Stimulated activated CD8-positive, alpha-beta memory T cell treated with anti-CD3 and anti-CD28 coated beads, Interleukin-4, amount 100 ng/mL, for 1 hour (primary cell): ENCODE measurements around the gene CTBP2.
"Not testable (repeated sequence)": the region's sequence is repeated elsewhere in the genome, so short reads cannot be mapped to it uniquely, and the experiment has no call there.

Source experiments
- DNase-seq, 2 donors: peaks; one replicate each; pipeline ENCODE4 v3.0.0-alpha.2; 2020; ENCODE audit warnings: low read depth in 2 of 2, low spot score in 1 of 2

The CTBP2 gene

DNA sequence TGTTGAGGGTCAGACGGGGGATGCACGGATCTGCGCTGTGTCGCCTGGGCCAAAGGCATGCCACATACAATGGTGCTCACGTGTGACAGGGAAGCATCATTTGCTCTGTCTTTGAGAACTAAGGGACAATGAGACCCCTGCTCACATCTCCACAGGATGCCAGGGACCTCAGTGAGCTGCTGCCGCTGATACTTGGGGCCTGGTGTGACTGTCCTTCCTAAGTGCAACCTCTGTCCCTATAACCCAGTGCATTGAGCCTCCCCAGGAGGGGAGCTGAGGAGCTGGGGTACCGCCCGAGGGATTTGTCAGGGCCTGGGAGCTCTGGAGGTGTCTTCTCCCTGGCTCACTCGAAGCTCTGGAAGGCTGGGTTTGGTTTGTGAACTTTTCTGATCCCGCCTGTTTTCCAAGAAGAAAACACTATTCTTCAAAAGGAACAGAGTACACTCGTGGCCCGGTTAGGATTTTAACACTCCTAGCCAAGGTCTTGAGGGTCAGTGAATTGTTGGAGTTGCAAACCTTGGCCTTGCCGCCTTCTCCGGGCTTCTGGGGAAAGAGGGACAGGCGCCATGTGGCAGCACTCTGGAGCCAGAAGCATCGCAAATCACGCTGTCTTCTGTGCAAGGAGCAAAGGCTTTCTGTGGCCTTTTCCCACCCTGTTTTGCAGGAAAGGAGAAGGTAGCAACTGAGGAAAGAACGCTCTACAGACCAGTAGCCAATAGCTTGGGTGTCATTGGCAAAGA lies 26.2 kb upstream of the CTBP2 start:
- no peak for DNase-seq

DNA sequence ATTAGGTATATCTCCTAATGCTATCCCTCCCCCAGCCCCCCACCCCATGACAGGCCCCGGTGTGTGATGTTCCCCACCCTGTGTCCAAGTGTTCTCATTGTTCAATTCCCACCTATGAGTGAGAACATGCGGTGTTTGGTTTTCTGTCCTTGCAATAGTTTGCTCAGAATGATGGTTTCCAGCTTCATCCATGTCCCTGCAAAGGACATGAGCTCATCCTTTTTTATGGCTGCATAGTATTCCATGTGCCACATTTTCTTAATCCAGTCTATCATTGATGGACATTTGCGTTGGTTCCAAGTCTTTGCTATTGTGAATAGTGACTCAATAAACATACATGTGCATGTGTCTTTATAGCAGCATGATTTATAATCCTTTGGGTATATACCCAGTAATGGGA lies 18.7 kb upstream of the CTBP2 start:
- not testable (repeated sequence) for DNase-seq

DNA sequence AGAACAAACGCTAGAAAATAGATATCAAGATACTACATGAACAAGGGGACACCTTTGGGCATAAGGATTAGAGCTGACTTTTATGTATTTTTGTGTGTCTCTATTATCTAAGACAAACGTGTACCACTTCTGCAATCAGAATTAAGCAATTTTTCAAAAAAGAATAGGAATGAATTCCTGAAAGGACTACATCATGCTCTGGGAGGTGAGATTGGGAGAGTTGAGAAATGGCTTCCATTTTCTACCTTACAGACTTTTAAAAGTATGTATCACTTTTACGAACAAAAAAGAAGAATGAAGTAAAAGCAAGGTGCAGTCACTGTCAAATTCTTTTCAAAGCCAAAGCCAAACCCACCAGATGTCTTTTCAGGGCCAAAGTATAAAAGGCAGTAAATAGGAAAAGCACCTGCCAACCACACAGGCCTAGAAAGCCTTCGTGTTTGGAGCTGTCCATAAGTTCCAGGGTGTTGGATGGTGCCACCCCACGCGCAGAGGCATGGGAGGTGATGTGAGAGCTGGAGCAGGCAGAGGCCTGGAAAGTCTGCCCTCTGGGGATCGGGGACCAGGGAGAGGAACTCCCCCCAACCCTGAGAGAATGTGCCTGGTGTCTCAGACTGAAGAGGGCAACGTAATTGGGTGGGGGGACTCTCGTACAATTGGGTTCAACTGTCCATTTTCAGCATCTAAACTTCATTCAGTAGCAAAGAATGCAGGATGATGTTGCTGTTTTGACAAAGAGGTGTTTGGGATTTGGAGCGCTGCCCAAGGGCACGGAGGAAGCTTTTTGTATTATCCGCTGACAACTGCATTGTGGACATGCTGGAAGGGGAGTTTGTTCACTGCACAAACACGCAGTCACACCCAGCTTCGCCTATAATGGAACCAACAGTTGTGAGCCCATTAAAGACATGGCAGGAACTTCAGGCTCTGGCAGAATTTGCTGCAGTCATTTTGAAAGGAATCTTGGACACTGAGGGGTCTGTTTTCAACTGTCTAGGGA lies 17.6 kb upstream of the CTBP2 start:
- DNase-seq: no peak

DNA sequence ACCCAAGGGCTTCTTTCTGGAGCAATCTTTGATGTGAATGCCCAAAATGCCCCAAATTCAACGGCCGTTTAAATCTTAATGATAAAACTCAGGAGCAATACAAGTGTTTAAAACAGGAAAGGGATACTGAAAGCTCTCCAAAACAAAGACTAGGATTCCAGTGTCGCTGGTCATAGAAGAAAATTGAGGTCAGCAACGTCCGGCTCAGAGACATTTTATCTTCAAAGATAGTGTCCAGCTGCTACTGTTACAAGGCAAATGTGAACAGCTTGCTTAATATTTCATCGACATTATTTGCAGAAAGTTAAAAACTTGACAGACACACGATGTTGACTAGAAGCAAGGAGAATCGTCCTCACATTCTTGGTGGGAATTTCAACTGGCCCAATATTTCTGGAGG lies 15.4 kb upstream of the CTBP2 start:
- DNase-seq: no peak

DNA sequence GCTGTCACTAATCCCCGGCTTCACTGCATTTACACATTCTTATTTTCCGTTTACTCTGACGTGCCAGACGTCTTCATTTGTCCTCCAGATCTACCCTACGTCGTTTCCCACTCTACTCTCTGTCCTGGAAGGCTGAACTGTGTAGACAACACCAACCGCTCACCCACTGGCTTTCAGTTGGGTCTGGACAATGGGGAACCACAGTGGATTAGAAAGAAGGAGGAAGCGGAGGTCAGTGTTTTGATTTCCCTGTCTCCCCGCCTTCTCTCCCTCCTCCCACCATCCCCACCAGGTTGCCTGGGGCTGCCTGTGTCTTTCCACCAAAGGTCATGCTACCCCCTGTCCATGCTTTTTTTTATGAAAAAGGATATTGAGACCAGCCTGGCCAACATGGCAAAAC lies 14.0 kb upstream of the CTBP2 start:
- no peak for DNase-seq

DNA sequence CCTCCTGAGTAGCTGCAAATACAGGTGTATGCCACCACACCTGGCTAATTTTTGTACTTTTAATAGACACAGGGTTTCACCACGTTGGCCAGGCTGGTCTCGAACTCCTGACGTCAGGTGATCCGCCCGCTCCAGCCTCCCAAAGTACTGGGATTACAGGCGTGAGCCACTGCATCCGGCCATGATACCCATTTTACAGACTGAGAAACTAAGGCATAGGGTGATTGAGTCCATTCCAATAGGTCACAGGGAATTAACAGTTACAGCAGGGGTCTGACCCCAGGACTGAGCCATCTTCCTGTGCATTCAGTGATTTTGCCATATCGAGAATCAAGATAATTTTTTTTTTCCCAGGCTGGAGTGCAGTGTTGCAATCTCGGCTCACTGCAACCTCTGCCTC lies 12.3 kb upstream of the CTBP2 start:
- no peak for DNase-seq

DNA sequence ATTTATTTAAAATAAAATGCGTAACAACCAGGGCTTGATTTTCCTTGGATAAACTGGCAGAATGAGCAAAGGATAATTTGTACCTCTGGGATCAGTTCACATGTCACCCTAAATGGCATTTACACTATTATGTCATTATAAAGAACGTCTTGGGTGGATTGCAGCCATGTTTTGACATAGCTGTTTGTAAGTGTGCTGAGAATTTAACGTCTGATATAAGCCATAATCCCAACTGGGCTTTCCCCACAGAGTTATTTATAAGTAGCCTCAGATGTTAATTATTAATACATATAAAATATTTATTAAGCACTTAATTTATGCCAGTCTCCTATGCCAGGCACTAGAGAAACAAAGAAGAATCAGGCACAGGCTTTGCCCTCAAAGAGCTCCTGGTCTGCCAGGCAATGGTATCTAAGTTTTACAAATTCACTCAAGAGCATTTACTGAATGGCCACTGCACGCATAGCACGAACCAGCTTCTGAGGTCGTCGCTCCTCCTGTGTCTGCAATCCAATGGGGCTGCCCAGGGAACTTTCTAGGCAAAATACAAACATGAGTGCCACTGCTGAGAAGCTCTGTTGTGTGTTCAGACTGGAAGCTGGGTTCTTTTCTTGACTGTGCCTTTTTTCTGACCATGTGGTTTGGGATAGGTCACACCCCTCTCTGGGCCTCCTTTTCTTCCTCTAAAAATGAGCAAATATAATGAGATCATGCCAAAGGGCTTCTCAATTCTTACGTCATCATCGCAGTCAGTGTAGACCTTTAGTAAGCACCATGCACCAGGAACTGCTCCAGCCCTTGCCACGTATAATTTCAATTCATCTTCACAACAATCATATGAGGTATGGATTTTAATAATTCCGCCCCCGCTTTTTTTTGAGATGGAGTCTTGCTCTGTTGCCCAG lies 11.3 kb upstream of the CTBP2 start:
- no peak for DNase-seq

DNA sequence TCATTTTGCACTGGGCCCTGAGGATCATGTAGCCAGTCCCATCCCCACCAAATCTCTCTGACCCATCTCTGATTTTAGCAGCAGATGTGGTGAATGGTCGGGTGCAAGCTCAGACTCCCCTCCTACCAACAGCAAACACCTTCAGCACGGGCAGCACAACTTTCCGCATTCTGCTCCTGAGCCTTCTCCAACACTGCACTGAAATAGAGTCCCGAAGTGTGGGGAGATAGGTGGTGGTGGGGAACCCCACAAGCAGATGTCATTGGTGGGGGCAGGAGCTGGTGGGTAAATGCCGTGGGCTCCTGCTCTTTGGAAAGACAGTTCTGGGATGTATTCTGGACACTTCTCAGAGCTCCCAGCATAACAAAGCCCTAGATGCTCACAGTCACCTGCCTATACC lies 9.6 kb upstream of the CTBP2 start:
- DNase-seq: no peak

DNA sequence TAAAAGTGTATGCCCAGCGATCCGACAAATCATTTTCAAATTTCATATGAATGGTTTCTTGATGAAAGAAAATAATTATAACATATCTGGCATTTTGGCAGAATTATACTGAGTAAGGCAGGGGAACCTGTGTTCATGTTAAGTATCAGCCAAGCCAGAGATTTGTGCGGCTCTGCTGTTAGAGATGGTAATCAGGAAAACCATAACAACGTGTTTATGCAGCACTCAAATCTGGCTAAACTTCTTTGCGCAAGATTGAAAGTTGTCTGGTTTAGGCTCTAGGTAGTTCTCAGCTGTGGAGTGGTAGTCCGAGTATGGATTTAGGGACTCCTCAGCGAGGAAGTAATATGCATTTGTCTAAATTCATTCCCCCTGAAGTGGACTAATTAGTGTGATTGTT lies 8.9 kb upstream of the CTBP2 start:
- no peak for DNase-seq

DNA sequence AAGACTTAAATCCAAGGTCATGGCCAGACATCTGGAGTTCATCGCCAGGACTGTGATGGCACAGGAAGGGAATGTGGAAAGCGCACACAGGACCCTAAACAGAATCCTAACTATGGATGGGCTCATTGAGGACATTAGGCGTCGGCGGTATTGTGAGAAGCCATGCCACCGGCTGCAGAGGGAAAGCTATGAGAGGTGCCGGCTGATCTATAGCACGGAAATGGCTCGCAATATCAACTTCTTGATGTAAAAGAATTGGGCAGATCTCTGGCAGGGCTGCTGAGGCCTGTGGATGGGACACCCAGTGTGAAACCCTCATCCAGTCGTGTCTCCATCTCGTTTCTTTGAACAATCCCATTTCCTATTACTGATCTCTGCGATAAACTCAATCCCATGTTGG lies 6.3 kb upstream of the CTBP2 start:
- DNase-seq: no peak

DNA sequence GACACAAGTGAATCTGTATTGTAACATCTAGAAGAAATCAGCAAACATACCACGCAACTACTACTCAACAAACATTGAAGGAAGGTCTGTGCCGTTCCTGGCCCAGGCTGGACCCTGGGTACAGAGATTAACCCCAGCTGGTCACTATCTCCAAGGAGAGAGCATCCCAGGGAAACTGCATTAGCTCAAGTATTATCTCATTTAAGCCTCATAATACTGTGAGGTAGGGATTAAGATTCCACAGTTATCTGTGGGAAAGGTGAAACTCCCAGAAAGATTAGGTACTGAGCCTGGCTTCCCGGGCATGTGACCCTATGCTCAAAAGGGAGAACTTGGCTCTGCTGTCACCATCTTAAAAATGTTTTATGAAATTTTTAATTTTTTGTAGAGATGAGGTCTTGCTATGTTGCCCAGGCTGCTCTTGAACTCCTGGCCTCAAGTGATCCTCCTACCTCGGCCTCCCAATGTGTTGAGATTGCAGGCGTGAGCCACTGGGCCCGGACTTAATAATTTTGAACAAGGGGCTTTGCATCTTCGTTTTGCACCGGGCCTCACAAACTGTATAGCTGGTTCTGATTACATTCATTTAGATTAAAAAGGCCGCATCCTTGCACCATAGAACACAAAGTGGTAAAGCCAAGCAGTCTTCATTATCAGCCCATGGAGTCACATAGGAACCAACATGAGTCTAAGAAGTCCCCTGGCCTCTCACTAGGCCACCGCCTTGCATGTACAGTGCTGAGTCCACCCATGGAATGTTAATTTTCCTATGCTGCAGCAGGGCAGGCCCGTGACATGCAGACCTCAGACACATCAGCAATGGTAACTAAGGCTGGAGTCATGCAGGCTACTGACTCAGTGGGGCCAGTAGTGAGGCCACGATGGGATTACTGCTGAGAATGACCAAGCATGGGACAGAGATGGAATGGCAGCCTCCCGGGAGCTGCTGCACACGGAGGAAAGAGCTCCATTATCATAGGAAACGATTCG lies 5.5 kb upstream of the CTBP2 start:
- no peak for DNase-seq

DNA sequence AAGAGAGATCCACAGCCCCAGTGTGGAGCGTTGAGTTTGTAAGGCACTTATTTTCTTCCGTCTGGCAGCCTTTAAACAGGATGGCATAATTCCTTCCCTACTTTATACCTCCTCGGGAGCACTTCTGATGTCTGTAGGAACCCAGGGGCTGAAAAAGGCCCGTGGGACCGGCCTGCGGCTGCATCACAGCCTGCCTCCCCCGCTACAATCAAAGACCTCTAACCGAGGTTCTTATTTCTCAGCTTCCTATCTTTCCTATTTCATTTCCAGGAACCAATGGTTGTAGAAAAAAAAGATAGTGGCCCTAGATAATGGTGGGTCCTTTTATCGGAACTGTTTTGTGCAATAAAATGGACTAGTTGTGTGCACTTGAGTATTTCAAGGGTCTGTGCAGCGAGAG lies 4.1 kb upstream of the CTBP2 start:
- DNase-seq: no peak

DNA sequence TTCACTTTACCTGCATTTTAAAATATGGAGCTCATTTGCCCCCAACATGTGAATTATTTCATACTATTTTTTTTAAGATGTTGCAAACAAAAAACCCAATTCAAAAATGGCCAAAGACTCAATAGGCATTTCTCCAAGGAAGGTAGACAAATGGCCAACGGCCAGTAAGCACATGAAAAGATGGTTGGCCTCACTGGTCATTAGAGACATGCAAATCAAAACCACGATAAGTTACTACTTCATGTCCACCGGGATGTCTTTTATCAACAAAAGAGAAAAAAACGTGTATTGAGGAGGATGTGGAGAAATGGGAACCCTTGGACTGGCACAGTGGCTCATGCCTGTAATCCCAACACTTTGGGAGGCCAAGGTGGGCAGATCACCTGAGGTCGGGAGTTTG lies 3.4 kb upstream of the CTBP2 start:
- no peak for DNase-seq

DNA sequence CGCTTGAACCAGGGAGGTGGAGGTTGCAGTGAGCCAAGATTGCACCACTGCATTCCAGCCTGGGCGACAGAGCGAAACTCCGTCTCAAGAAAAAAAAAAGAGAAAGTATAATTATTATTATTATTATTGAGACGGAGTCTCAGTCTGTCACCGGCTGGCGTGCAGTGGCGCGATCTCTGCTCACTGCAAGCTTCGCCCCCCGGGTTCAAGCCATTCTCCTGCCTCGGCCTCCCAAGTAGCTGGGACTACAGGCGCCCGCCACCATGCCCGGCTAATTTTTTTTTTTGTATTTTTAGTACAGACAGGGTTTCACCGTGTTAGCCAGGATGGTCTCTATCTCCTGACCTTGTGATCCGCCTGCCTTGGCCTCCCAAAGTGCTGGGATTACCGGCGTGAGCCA lies 2.9 kb upstream of the CTBP2 start:
- DNase-seq: not testable (repeated sequence)

DNA sequence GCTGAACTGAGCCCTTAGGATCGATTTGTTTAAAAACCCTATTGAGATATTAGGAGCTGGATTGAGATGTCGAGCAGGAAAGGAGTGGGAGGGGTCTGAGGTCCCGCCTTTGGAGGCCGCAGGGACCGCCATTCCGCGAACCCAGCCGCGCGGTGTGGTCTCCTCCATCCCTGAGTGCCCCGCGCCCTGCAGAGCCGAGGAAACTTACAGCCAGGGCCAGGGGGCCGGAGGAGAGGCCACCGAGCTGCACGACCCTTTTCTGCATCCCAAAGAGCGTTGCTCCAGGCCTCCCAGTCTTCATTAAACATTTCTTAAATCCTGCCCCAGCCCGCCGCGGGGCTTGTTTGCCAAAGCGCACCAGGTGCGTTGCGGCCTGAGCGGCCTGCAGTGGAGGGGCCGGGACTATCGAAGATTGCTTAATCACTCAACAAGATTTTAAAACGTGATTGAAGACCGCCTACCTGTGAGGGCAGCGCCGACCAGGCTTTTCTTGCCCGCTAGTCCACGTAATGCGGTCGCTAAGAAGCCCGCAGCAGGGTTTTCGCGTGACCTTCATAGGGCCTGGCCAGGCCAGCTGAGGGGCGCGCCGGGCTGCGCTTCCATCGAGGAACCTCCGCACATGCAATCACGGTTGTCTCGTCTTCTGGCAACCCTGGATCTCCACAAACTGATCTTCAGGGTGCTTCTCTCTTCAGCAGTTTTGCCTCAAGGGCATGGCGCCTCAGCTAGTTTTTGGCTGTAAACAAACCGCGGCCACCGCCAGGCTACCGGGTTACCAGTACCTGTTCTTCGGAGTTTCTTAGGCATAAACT lies 2.0 kb upstream of the CTBP2 start:
- DNase-seq: no peak

DNA sequence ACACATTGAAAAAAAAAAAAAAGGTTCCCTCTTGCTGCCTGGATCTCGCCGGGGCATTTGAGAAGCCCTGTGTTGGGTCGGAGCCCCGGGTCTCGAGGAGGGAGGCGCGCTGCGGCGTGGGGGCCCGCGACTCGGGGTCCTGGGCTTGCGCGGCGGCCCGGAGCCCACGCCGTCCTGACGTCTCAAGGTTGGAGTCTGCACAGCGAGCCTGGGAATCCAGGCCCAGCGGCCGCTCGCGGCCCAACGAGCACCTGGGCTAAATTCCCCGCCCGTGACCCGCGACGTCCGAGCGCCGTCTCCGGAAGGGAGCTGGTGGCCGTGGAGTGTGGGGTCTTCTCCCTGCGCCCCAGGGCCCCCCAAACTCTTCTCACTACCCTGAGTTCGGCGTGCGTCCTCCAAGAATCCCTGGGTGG lies 1.4 kb upstream of the CTBP2 start:
- DNase-seq: no peak

DNA sequence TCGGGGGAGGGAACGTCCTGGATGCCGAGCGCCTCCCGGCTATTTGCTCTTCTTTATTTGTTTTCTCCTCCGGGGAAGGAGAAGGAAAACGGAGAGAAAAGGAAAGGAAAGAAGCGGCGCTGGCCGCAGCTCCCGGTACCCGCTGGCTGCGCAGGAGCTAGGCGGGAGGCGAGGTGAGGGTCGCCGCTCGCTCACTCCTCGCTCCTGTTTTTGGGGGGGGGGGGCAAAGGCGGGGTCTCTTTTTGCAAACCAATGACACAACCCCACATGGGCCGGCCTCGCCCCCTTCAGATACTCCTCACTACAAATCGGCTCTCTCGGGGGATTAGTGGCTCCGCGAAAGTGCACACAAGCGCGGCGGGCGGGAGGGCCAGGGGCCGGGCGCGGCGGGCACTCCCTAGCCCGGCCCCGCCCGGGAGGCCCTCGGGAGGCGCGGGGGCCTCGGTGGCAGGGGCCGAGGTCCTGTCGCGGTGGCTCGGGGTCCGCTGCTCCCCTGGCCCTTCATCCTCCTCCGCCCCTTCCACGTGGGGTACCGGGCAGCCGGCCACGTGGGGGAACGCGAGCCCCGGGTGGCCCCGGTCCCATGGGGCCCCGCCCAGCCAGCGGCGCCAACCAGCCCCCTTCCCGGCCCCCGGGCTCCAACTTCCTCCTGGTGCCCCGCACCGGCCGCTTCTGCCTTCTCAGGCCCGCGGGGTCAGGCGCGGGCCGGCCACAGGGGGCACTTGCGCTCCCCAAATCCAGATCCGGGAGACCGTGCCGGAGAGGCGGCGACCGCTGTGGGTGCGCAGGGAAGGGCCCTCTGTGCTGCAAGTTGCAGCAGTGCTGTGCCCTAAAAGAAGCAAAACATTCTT lies 718 bp upstream of the CTBP2 start:
- DNase-seq: no peak

DNA sequence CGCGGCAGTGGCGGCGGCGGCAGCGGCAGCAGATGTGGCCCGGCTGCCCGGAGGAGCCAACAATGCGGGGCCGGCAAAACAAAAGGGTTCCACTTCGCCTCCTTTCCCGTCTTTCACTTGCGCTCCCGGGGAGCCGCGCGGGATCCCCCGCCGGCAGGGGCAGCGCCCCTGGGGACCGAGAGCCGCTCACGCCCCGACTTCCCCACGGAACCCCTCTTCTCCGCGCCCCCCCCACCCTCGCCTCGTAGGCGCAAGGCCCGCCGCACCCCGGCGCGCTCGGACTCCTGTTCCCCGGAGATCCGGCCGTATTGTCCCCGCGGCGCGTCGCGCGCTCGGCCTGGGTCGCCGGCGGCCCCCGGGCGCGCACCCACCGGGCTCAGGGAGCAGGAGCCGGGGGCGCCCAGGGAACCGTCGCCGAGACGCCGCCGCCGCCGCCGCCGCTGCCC lies 854 bp downstream of the CTBP2 start:
- no peak for DNase-seq
